ENCODE data around the gene DHRS7C.
A peak's percentile ranks its signal among the peaks of the same experiment; 100 is the strongest.

DHRS7C gene, protein sequence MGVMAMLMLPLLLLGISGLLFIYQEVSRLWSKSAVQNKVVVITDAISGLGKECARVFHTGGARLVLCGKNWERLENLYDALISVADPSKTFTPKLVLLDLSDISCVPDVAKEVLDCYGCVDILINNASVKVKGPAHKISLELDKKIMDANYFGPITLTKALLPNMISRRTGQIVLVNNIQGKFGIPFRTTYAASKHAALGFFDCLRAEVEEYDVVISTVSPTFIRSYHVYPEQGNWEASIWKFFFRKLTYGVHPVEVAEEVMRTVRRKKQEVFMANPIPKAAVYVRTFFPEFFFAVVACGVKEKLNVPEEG

GRCh38 chr17:9790889-9791876 lies at the start of gene DHRS7C:
TSS of gene DHRS7C (minus strand) at chr17:9791592. CDS start at chr17:9791284, 308 bp downstream.
- DNase-seq (ENCODE audit: low read depth) = no peak

- DNase-seq (ENCODE audit: low read depth) = no peak
Measured at GRCh38 chr17:9839433-9839832, 48.0 kb upstream of the DHRS7C start.

GRCh38 chr17:9837551-9838471 lies 46.4 kb upstream of the DHRS7C start:
- DNase-seq (ENCODE audit: low read depth) = peak; percentile 71

DNA sequence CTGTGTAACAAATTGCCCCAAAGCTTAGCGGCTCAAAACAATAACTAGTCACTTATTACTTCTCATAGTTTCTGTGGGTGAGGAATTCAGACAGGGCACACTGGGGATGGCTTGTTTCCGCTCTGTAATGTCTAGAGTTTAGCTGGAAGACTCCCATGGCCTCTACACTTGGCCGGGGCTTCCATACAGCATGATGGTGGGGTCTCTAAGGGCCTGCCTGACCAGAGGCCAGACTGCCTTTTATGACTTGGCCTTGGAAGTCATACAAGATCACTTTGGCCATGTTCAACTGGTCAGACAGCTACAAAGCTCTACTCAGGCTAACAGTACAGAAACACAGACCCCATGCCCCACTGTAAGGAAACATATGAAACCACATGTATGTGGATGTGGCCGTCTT lies 42.5 kb upstream of the DHRS7C start:
- DNase-seq (ENCODE audit: low read depth) = no peak

DNA sequence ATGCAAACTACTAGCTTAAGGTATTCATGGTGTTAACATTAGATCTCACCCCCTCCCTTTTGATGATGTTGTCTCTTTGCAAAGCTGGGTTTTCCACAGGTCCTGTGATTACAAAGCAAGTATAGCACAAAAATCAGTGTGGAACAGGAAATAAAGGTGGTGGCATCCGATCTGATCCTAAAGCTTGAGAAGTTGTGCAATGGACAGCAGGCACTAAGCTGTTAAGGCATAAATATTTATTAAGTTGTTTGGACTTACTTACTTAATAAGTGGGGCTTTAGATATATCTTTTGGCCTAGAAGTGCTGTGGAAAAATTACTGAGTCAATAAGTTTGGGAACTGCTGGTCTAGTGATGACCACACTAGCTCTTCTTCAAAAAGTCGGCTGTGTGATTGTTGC lies 39.3 kb upstream of the DHRS7C start:
- DNase-seq (ENCODE audit: low read depth) = no peak

GRCh38 chr17:9829343-9829742 lies 38.0 kb upstream of the DHRS7C start:
- DNase-seq (ENCODE audit: low read depth) = no peak

- DNase-seq (ENCODE audit: low read depth) = no peak
Measured at GRCh38 chr17:9828296-9829295, 37.2 kb upstream of the DHRS7C start.

GRCh38 chr17:9825641-9826150 lies 34.3 kb upstream of the DHRS7C start, which contains the start of gene GLP2R:
TSS of gene GLP2R (plus strand) at chr17:9825924. CDS start at chr17:9826064, 140 bp downstream.
- DNase-seq (ENCODE audit: low read depth) = no peak

DNA sequence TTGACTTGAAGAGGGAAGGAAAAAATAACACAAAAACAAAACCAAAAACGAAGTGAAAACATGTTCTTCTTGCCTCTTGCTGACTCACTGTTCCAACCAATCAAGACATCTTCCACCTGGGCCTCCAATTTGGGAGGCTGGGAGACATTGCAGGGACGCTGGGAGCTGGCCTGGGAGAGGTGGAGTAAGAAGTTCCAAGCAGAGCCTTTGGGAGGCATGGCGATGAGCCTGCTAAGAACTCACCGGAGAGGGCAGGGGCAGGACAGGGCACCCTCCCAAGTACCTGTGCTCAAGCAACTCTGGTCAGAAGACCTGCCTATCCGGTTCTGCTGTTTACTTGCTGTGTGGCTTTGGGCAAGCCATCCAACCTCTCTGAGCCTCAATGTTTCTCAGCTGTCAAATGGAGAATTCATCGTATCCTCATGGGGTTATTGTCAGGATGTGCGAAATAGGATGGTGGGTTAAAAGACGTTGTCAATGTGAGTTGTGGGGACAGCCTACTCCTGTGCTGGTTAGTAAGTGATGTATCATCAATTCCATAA lies 33.5 kb upstream of the DHRS7C start:
- DNase-seq (ENCODE audit: low read depth) = no peak

DNA sequence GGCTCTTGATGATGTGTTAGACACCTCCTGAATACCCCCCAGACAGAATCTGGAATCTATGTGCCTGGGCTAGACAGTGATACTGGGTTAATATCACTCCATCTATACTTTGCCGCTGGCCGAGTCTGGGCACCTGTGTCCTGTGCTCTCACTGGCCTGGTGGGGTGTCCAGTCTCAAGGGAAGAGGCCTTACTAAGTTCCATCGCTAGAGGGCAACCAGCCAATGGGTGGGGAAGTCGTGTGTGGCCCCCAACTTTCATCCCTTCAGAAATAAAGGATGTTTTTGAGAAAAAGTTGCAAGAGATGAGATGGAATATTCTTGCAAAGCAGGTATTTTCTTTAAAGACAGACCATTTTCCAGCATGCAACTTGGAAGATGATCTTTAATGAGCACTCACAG lies 32.7 kb upstream of the DHRS7C start:
- no peak for DNase-seq (ENCODE audit: low read depth)

DNA sequence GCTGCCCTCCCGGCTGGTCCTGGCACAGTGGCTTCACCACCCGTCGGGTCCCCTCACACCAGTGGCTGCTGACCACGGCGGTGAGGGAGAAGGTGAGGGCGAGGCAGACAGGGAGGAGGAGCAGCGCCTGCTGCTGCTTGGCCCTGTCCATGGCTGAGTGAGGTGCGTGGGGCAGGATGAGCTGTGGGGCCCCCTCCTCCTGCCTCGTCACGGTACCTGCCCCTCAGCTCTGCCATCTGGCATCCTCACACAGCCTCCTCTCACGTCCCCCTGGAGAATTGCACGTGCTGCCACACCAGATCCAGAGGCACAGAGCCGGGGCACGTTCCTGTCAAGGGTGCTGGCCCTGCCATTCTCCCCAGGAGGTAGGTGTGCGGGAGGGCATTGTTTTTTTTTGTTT lies 30.5 kb upstream of the DHRS7C start, which contains the start of gene GSG1L2:
Gene GSG1L2, minus strand, starts transcription at position 159 of the 400 bp plus-strand sequence. Its CDS starts 8 bp downstream, at position 151.
- DNase-seq (ENCODE audit: low read depth) = no peak

DNA sequence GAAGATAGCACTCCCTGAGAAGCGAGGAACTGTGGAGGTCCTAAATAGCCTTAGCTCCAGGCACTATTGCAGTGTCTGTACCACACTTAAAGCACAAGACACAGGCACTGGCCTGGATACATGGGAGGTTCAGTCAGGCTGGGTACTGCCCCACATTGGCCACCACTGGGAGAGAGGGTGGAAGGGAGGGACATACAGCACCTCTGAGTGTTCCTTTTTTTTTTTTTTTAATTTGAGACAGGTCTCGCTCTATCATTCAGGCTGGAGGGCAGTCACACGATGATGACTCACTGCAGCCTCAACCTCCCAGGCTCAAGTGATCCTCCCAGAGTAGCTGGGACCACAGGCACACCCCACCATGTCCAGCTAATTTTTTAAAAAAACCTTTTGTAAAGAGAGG lies 29.1 kb upstream of the DHRS7C start:
- DNase-seq (ENCODE audit: low read depth) = no peak

- DNase-seq (ENCODE audit: low read depth) = no peak
Measured at GRCh38 chr17:9818760-9819159, 27.4 kb upstream of the DHRS7C start.

GRCh38 chr17:9817086-9817485 lies 25.7 kb upstream of the DHRS7C start:
- no peak for DNase-seq (ENCODE audit: low read depth)

DNA sequence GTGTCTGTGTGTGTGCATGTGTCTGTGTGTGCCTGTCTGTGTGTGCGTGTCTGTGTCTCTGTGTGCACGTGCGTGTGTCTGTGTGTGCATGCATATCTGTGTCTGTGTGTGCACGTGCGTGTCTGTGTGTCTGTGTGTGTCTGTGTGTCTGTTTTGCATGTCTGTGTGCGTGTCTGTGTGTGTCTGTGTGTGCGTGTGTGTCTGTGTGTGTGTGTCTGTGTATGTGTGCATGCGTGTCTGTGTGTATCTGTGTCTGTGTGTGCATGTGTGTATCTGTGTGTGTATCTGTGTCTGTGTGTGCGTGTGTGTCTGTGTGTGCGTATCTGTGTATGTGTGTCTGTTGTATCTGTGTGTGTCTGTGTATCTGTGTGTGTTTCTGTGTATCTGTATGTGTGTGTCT lies 25.1 kb upstream of the DHRS7C start:
- no peak for DNase-seq (ENCODE audit: low read depth)

GRCh38 chr17:9814337-9814945 lies 23.0 kb upstream of the DHRS7C start:
- DNase-seq (ENCODE audit: low read depth) = no peak

- DNase-seq (ENCODE audit: low read depth) = no peak
Measured at GRCh38 chr17:9813166-9813565, 21.8 kb upstream of the DHRS7C start.

GRCh38 chr17:9811537-9811936 lies 20.1 kb upstream of the DHRS7C start:
- no peak for DNase-seq (ENCODE audit: low read depth)

GRCh38 chr17:9811086-9811485 lies 19.7 kb upstream of the DHRS7C start:
- no peak for DNase-seq (ENCODE audit: low read depth)
